Stimulated activated CD8-positive, alpha-beta memory T cell treated with anti-CD3 and anti-CD28 coated beads, Interleukin-2, amount 100 ng/mL, for 1 hour (primary cell): ENCODE measurements around the gene RFPL3.
"Not testable (repeated sequence)": the region's sequence is repeated elsewhere in the genome, so short reads cannot be mapped to it uniquely, and the experiment has no call there.

Experiments
- DNase-seq, 2 donors: peaks; one replicate each; pipeline ENCODE4 v3.0.0-alpha.2; 2020; ENCODE audit warnings: low read depth in 2 of 2

Gene RFPL3

GRCh38 chr22:32331236-32331917, 26.3 kb upstream of the RFPL3 start:
- DNase-seq, result no peak

- no peak for DNase-seq
Observed at GRCh38 chr22:32331918-32332725, 25.5 kb upstream of the RFPL3 start.

GRCh38 chr22:32333141-32333768, 24.4 kb upstream of the RFPL3 start:
- no peak for DNase-seq

GRCh38 chr22:32333769-32334659, 23.7 kb upstream of the RFPL3 start:
- no peak for DNase-seq

- no peak for DNase-seq
Observed at GRCh38 chr22:32334660-32335365, 22.9 kb upstream of the RFPL3 start.

GRCh38 chr22:32335471-32335870, 22.2 kb upstream of the RFPL3 start:
- no peak for DNase-seq

- DNase-seq, result no peak
Observed at GRCh38 chr22:32336121-32336603, 21.5 kb upstream of the RFPL3 start.

- no peak for DNase-seq
Observed at GRCh38 chr22:32336771-32337424, 20.8 kb upstream of the RFPL3 start.

GRCh38 chr22:32337425-32337824, 20.2 kb upstream of the RFPL3 start:
- DNase-seq, result not testable (repeated sequence)

GRCh38 chr22:32338757-32339156, 18.9 kb upstream of the RFPL3 start:
- DNase-seq, result no peak

- DNase-seq, result no peak
Observed at GRCh38 chr22:32339190-32340012, 18.3 kb upstream of the RFPL3 start.

GRCh38 chr22:32340411-32340810, 17.3 kb upstream of the RFPL3 start:
- no peak for DNase-seq

- no peak for DNase-seq
Observed at GRCh38 chr22:32341122-32341740, 16.4 kb upstream of the RFPL3 start.

- no peak for DNase-seq
Observed at GRCh38 chr22:32342977-32343376, 14.7 kb upstream of the RFPL3 start.

- DNase-seq, result no peak
Observed at GRCh38 chr22:32343941-32344340, 13.7 kb upstream of the RFPL3 start.

GRCh38 chr22:32348031-32348611, 9.5 kb upstream of the RFPL3 start:
- no peak for DNase-seq

GRCh38 chr22:32351875-32352274, 5.8 kb upstream of the RFPL3 start:
- not testable (repeated sequence) for DNase-seq

- no peak for DNase-seq
Observed at GRCh38 chr22:32352681-32353080, 5.0 kb upstream of the RFPL3 start.

- DNase-seq, result no peak
Observed at GRCh38 chr22:32353292-32353691, 4.4 kb upstream of the RFPL3 start.
